K562 (cell line): Measurements from ENCODE around the gene ADIG. TPM values are rescaled to one million over a fixed set of nuclear protein-coding genes. Genes with fewer than 3 reads are reported as not detected.

Experiments
- ATAC-seq: fragments of 200-7000 bp; cut with Tn5 transposase; 3 replicates; pipeline ENCODE4 v1.9.1; 2020; ENCODE audit warnings: moderate library complexity
- BruUV-seq: library from RNA; stranded (reverse); fragments of 400-500 nt; replicated peaks from 2 replicates; lab custom pipeline; 2021; lab: Mats Ljungman, UMichigan
- CTCF ChIA-PET: fragments of 300-600 bp; formaldehyde crosslinking; extraction: SDS; loops from one replicate; lab custom pipeline; 2021; ENCODE audit warnings: low intra/inter-chr PET ratio; lab: Yijun Ruan, JAX
- POLR2A ChIA-PET: fragments of 300-600, 350-650 bp; sonication (Branson Sonifier 250); formaldehyde crosslinking; extraction: SDS; loops from one replicate; lab custom pipeline; 2021; ENCODE audit warnings: antibody characterized with exemption, inconsistent platforms; lab: Yijun Ruan, JAX
- DNase-seq, 4 experiments: peaks; one replicate each; pipeline versions ENCODE4 v3.0.0 to v3.0.0-alpha.2; 2011 to 2018; ENCODE audit warnings: low spot score in 3 of 4, mixed read lengths in 3 of 4; ENCODE audit errors: extremely low read depth in 1 of 4
- FAIRE-seq: peaks from 2 replicates; lab custom pipeline; 2011; peaks lifted over from hg19 to GRCh38; lab: Jason Lieb, UNC
- H2AFZ ChIP-seq: 2 replicates; pipeline ENCODE4 v1.6.0; 2011; ENCODE audit warnings: low read depth, low read length, control low read depth, inconsistent platforms
- H3K27ac ChIP-seq: fragments of 200-600 bp; 3 replicates; pipeline ENCODE4 v1.8.0; 2011; ENCODE audit warnings: low read depth, mild to moderate bottlenecking, control low read depth, inconsistent platforms, low read length, moderate library complexity, mixed read lengths; ENCODE audit errors: extremely low read depth
- H3K27me3 ChIP-seq, 2 experiments: fragments of 300-600 bp in 1 of 2; 2 replicates in 1 of 2; 3 replicates in 1 of 2; pipeline versions ENCODE4 v1.6.0 to v1.8.0; 2011; ENCODE audit warnings: inconsistent platforms in 2 of 2, low read length in 2 of 2, mild to moderate bottlenecking in 1 of 2, mixed read lengths in 1 of 2, moderate library complexity in 1 of 2; ENCODE audit not compliant: control insufficient read depth in 2 of 2, insufficient read depth in 2 of 2
- H3K36me3 ChIP-seq: fragments of 300-600 bp; 3 replicates; pipeline ENCODE4 v1.8.0; 2011; ENCODE audit warnings: mild to moderate bottlenecking, low read length, inconsistent platforms; ENCODE audit not compliant: control insufficient read depth, insufficient read depth
- H3K4me1 ChIP-seq, 2 experiments: fragments of 200-600 bp in 1 of 2; replicated peaks in 1 of 2; 2 replicates in 1 of 2; 3 replicates in 1 of 2; pipeline versions ENCODE4 v1.5.1 to v1.8.0; 2011; ENCODE audit warnings: inconsistent platforms in 2 of 2, low read length in 2 of 2, mild to moderate bottlenecking in 1 of 2, mixed read lengths in 1 of 2, moderate library complexity in 1 of 2; ENCODE audit not compliant: control insufficient read depth in 2 of 2, insufficient read depth in 2 of 2
- H3K4me2 ChIP-seq: 2 replicates; pipeline ENCODE4 v1.6.1; 2011; ENCODE audit warnings: low read length, control low read depth, inconsistent platforms, mixed read lengths; ENCODE audit not compliant: insufficient read depth
- H3K4me3 ChIP-seq: fragments of 200-600 bp; sonication (generic), shearing (Covaris generic); 2 replicates; pipeline ENCODE4 v1.5.1; 2016; ENCODE audit warnings: control low read depth, inconsistent platforms
- H3K79me2 ChIP-seq: fragments of 200-600 bp; 3 replicates; pipeline ENCODE4 v1.8.0; 2011; ENCODE audit warnings: low read length, inconsistent platforms; ENCODE audit not compliant: control insufficient read depth, insufficient read depth
- H3K9ac ChIP-seq, 2 experiments: 2 replicates each; pipeline versions ENCODE4 v1.6.0 to v1.6.1; 2011; ENCODE audit warnings: low read depth in 2 of 2, low read length in 2 of 2, control low read depth in 1 of 2, inconsistent platforms in 1 of 2, mild to moderate bottlenecking in 1 of 2, mixed read lengths in 1 of 2; ENCODE audit not compliant: insufficient read depth in 1 of 2
- H3K9me1 ChIP-seq: one replicate; pipeline ENCODE4 v1.6.0; 2011; ENCODE audit warnings: inconsistent platforms, mild to moderate bottlenecking, low read length, moderate library complexity; ENCODE audit not compliant: control insufficient read depth, insufficient read depth
- H3K9me3 ChIP-seq: replicated peaks from 2 replicates; pipeline ENCODE4 v1.5.1; 2011; ENCODE audit warnings: low read depth, low read length, inconsistent platforms; ENCODE audit not compliant: control insufficient read depth, insufficient read depth
- H4K20me1 ChIP-seq: replicated peaks from 2 replicates; pipeline ENCODE4 v1.6.1; 2011; ENCODE audit warnings: low read length, inconsistent platforms, mixed read lengths; ENCODE audit not compliant: control insufficient read depth, insufficient read depth
- ETV6 ChIP-seq, 3 experiments: fragments of 150-350 bp in 1 of 3; sonication (generic) in 1 of 3; formaldehyde crosslinking in 1 of 3; IDR thresholded peaks; 2 replicates each; pipeline versions ENCODE4 v1.6.1 to v1.8.0; 2014 to 2022; ENCODE audit warnings: borderline replicate concordance in 2 of 3, low read depth in 2 of 3, antibody characterized with exemption in 1 of 3, low read length in 1 of 3, mild to moderate bottlenecking in 1 of 3, missing genetic modification reagents in 1 of 3
- PHB ChIP-seq: fragments of 250-450 bp; sonication (Bioruptor Pico); IDR thresholded peaks from 2 replicates; pipeline ENCODE4 v1.5.0; 2021
- PTBP1 ChIP-seq: fragments of 200-400 bp; formaldehyde crosslinking; IDR thresholded peaks from 2 replicates; pipeline ENCODE4 v1.6.1; 2017; ENCODE audit warnings: low read depth, low read length
- TEAD4 ChIP-seq, 2 experiments: sonication (generic) in 1 of 2; formaldehyde crosslinking in 1 of 2; IDR thresholded peaks; 2 replicates each; pipeline versions ENCODE4 v1.6.1 to v1.8.0; 2012 to 2022; ENCODE audit warnings: borderline replicate concordance in 1 of 2, inconsistent platforms in 1 of 2, low read length in 1 of 2, mild to moderate bottlenecking in 1 of 2, missing genetic modification reagents in 1 of 2
- YY1 ChIP-seq, 3 experiments: IDR thresholded peaks; 2 replicates each; pipeline ENCODE4 v1.6.1; 2011; ENCODE audit warnings: low read length in 2 of 3, mild to moderate bottlenecking in 2 of 3, moderate library complexity in 2 of 3, borderline replicate concordance in 1 of 3, control low read depth in 1 of 3, low read depth in 1 of 3; ENCODE audit not compliant: insufficient read depth in 3 of 3, insufficient replicate concordance in 2 of 3, control insufficient read depth in 1 of 3, insufficient read length in 1 of 3; ENCODE audit errors: extremely low read depth in 1 of 3
- ZNF133 ChIP-seq: fragments of 250-450 bp; sonication (Bioruptor Pico); IDR thresholded peaks from 2 replicates; pipeline ENCODE4 v1.4.0; 2020; ENCODE audit warnings: mild to moderate bottlenecking
- ZNF263 ChIP-seq: sonication (generic); formaldehyde crosslinking; IDR thresholded peaks from 2 replicates; pipeline ENCODE4 v1.8.0; 2022; ENCODE audit warnings: mild to moderate bottlenecking, missing genetic modification reagents, borderline replicate concordance
- WGBS: fragments of 100-300 bp; shearing (Covaris generic); methylation state at CpG from one replicate; pipeline ENCODE4 v1.1.6; 2016; ENCODE audit warnings: low coverage, mixed read lengths; ENCODE audit not compliant: insufficient coverage; ENCODE audit errors: missing lambda C conversion rate; 5-methylcytosine and 5-hydroxymethylcytosine counted together
- in situ Hi-C: fragments of 300-500 bp; cut with MboI; formaldehyde crosslinking; loops from 4 replicates; pipeline ENCODE4 v1.15.0; 2018; ENCODE audit warnings: inconsistent platforms, mixed read lengths
- intact Hi-C: fragments of 100-400 bp; cut with micrococcal nuclease; formaldehyde crosslinking; loops from 2 replicates; pipeline ENCODE4 v1.14.2; 2022
- polyA plus RNA-seq, 8 experiments: library from polyadenylated mRNA; depleted of rRNA in 4 of 8; stranded (reverse) in 5 of 8; unstranded in 3 of 8; fragments of >200 nt; fragmentation: Nextera tagmentation in 2 of 8; fragmentation: Illumina TruSeq in 1 of 8; extraction: Ambion mirVana in 2 of 8; extraction: Trizol in 1 of 8; gene quantifications; 2 replicates each; pipeline versions ENCODE4 v1.2.1 to v1.2.3, GENCODE V29; 2011 to 2014; ENCODE audit warnings: inconsistent platforms in 1 of 8, missing spikeins in 1 of 8
- total RNA-seq, 7 experiments: library from RNA; depleted of rRNA in 6 of 7; stranded (reverse); fragments of >200 nt in 6 of 7; fragmentation: Illumina TruSeq in 2 of 7; extraction: Trizol in 2 of 7; gene quantifications; 2 replicates each; pipeline versions ENCODE4 v1.2.1 to v1.2.3, GENCODE V29; 2011 to 2021; ENCODE audit warnings: low replicate concordance in 1 of 7
- TF ChIP-seq, protein P1 (sequence below): fragments of 250-450 bp; sonication (Bioruptor Pico); IDR thresholded peaks from 2 replicates; pipeline ENCODE4 v1.5.0; 2021; ENCODE audit warnings: mild to moderate bottlenecking, moderate library complexity
- TF ChIP-seq, protein P2 (sequence below): fragments of 250-450 bp; sonication (Bioruptor Pico); IDR thresholded peaks from 2 replicates; pipeline ENCODE4 v1.4.0; 2020; ENCODE audit warnings: borderline replicate concordance
- TF ChIP-seq, protein P3 (sequence below): fragments of 250-450 bp; sonication (Bioruptor Pico); IDR thresholded peaks from 2 replicates; pipeline ENCODE4 v1.8.0; 2021; ENCODE audit warnings: moderate library complexity, mild to moderate bottlenecking, inconsistent platforms

Gene ADIG
- total and polyA plus RNA-seq, 9 of the 15 experiments (the other 6 are each of a cell fraction or from before 2014, with no cell fraction given): not detected

DNA sequence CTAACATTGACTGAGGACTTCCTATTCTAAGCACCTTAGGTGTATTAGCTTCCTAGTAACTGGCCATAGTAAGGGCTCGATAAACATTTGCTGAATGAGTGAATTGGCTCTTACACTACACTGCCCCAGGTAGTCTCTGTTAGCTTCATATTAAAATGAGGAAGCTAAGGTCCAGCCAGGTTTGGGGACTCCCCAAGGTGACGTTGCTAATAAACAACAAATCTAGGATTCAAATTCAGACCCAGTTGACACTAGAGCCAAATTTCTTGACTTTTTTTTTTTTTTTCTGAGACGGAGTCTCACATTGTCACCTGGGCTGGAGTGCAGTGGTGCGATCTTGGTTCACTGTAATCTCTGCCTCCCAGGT lies 36.8 kb downstream of the ADIG start:
- Histone ChIP-seq H3K4me2 (no peak overlapping the region), H3K9ac (no peak overlapping the region), H4K20me1 (peaks cover 4% of the 10 kb centered on the region; the same call in 1 of the 2 replicates), H3K27me3 (peaks cover 71 to 84% of the 10 kb centered on the region in 2 experiments), H3K27ac (no peak overlapping the region), H3K4me3 (no peak overlapping the region), H3K4me1 (no peaks in the 10 kb centered on the region), H3K9me1 (no peaks in the 10 kb centered on the region), H3K9me3 (no peaks in the 10 kb centered on the region), H3K79me2 (no peaks in the 10 kb centered on the region), H2AFZ (no peak overlapping the region), H3K36me3 (no peaks in the 10 kb centered on the region)
- FAIRE-seq (no peak), DNase-seq (no peak), ATAC-seq (no peak)
- intact Hi-C loops (no loop called here), in situ Hi-C loops (no loop called here)
- 0% methylated on average over 4 of the region's 4 CpGs for WGBS
- no TSS peak for BruUV-seq
- POLR2A ChIA-PET: interaction anchor here (1.4 to 2.0 kb wide), 2 partner anchors 11 to 97 kb away, joined by 3 to 4 read pairs; no protein-coding TSS in a partner anchor
- CTCF ChIA-PET: no interaction called here
- TF ChIP-seq ZNF133: no peak
- no peak for TF ChIP-seq PTBP1
- TF ChIP-seq YY1 (IDR thresholded peaks at IDR 0.05; ENCODE audit: borderline replicate concordance in 1 of 3, control insufficient read depth in 1 of 3, extremely low read depth in 1 of 3, insufficient read depth in 3 of 3, insufficient read length in 1 of 3, insufficient replicate concordance in 2 of 3, low read depth in 1 of 3, low read length in 2 of 3): no peak
- TF ChIP-seq, protein P1, sequence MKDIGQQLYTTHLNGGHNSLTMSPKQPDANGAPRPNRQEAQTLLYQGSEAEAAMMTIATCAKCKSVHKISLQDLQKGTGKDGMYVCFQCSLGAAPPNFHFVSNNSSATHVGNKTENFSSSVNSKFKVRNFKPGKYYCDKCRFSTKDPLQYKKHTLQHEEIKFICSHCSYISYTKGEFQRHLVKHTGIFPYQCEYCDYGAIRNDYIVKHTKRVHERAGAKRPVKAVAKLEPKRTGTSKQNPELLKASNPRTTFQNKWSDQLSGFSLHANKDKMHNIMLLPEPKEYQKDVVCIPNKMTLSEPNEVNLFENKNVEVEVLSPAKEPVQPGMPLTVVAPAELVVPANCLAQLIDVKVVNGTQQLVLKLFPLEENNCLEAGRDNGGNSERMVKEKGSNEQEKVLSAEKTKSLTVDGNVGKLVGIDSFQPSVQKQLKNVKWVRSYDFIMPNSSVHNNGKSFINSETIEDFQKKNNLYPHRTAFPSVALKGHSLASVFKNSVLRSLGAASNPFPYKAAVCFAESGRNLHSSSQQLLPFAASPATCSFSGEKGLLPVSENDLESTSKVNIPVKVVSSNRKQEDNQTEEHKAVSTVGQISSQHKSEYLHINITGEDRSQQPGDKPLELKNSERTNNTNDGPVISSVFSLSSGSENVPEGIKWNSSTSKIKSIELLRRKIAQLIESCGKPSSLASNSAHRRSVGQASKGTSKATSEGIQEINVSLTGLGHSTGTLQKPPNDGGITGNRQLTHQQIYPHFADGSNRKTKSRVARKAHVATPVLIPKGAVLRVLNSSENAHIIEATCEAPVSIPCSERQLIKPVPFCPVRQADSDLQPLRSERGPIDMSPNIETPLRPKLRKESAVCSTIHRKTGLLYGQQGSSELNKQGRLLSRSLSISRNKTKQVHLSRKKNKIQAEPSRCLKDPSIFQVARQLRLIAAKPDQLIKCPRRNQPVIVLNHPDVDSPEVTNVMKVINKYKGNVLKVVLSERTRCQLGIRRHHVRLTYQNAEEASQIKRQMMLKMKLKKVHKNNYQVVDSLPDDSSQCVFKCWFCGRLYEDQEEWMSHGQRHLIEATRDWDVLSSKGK (CRISPR knock-in tag): no peak
- TF ChIP-seq ZNF263: no peak
- TF ChIP-seq ETV6 (IDR thresholded peaks at IDR 0.05; ENCODE audit: borderline replicate concordance in 1 of 2, low read depth in 2 of 2, low read length in 1 of 2): no peak
- TF ChIP-seq ETV6 (CRISPR knock-in tag; IDR thresholded peaks at IDR 0.05; ENCODE audit: borderline replicate concordance): no peak
- TF ChIP-seq, protein P2, sequence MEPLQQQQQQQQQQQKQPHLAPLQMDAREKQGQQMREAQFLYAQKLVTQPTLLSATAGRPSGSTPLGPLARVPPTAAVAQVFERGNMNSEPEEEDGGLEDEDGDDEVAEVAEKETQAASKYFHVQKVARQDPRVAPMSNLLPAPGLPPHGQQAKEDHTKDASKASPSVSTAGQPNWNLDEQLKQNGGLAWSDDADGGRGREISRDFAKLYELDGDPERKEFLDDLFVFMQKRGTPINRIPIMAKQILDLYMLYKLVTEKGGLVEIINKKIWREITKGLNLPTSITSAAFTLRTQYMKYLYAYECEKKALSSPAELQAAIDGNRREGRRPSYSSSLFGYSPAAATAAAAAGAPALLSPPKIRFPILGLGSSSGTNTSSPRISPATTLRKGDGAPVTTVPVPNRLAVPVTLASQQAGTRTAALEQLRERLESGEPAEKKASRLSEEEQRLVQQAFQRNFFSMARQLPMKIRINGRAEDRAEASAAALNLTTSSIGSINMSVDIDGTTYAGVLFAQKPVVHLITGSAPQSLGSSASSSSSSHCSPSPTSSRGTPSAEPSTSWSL (CRISPR knock-in tag): no peak
- no peak for TF ChIP-seq PHB (CRISPR knock-in tag)
- TF ChIP-seq, protein P3, sequence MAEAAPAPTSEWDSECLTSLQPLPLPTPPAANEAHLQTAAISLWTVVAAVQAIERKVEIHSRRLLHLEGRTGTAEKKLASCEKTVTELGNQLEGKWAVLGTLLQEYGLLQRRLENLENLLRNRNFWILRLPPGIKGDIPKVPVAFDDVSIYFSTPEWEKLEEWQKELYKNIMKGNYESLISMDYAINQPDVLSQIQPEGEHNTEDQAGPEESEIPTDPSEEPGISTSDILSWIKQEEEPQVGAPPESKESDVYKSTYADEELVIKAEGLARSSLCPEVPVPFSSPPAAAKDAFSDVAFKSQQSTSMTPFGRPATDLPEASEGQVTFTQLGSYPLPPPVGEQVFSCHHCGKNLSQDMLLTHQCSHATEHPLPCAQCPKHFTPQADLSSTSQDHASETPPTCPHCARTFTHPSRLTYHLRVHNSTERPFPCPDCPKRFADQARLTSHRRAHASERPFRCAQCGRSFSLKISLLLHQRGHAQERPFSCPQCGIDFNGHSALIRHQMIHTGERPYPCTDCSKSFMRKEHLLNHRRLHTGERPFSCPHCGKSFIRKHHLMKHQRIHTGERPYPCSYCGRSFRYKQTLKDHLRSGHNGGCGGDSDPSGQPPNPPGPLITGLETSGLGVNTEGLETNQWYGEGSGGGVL (CRISPR knock-in tag): no peak
- TF ChIP-seq TEAD4 (IDR thresholded peaks at IDR 0.05; ENCODE audit: low read length): no peak
- no peak for TF ChIP-seq TEAD4 (CRISPR knock-in tag; IDR thresholded peaks at IDR 0.05; ENCODE audit: borderline replicate concordance)
